Fibroblast of lung (primary cell): ENCODE results near the gene PRSS33. TPM values are rescaled to one million over a fixed set of nuclear protein-coding genes. Genes with fewer than 3 reads are reported as not detected.

Source experiments
- DNase-seq, 2 donors: peaks; one replicate each; pipeline versions ENCODE4 v3.0.0 to v3.0.0-alpha.2; 2010; ENCODE audit warnings: low read depth in 2 of 2
- H2AFZ ChIP-seq: 2 replicates; pipeline ENCODE4 v1.5.1; 2012; ENCODE audit warnings: low read length, control low read depth, inconsistent platforms
- H3K27ac ChIP-seq: 2 replicates; pipeline ENCODE4 v1.5.1; 2011; ENCODE audit warnings: low read length, control low read depth; ENCODE audit not compliant: insufficient read depth
- H3K27me3 ChIP-seq: 2 replicates; pipeline ENCODE4 v1.5.1; 2011; ENCODE audit warnings: mild to moderate bottlenecking, low read length; ENCODE audit not compliant: control insufficient read depth, insufficient read depth
- H3K36me3 ChIP-seq: 2 replicates; pipeline ENCODE4 v1.5.1; 2011; ENCODE audit warnings: low read length; ENCODE audit not compliant: control insufficient read depth, insufficient read depth
- H3K4me1 ChIP-seq: 2 replicates; pipeline ENCODE4 v1.5.1; 2011; ENCODE audit warnings: low read length; ENCODE audit not compliant: control insufficient read depth, insufficient read depth; ENCODE audit errors: extremely low read depth
- H3K4me2 ChIP-seq: 2 replicates; pipeline ENCODE4 v1.5.1; 2011; ENCODE audit warnings: low read length, control low read depth; ENCODE audit not compliant: insufficient read depth; ENCODE audit errors: extremely low read depth
- H3K4me3 ChIP-seq, 4 experiments: fragments of 200-600 bp in 1 of 4; sonication (generic) in 1 of 4; replicated peaks in 1 of 4; 2 replicates each; pipeline ENCODE4 v1.5.1; 2011 to 2016; ENCODE audit warnings: low read length in 4 of 4, low read depth in 3 of 4, mild to moderate bottlenecking in 3 of 4, control low read depth in 2 of 4, inconsistent platforms in 1 of 4, mixed read lengths in 1 of 4; ENCODE audit not compliant: insufficient read depth in 1 of 4; ENCODE audit errors: control extremely low read depth in 1 of 4
- H3K79me2 ChIP-seq: 2 replicates; pipeline ENCODE4 v1.5.1; 2012; ENCODE audit warnings: mild to moderate bottlenecking, low read length, inconsistent platforms; ENCODE audit not compliant: control insufficient read depth, insufficient read depth
- H3K9ac ChIP-seq: 2 replicates; pipeline ENCODE4 v1.5.1; 2011; ENCODE audit warnings: mild to moderate bottlenecking, low read length, control low read depth; ENCODE audit not compliant: insufficient read depth
- H3K9me3 ChIP-seq: 2 replicates; pipeline ENCODE4 v1.5.1; 2012; ENCODE audit warnings: low read depth, low read length; ENCODE audit not compliant: control insufficient read depth, insufficient read depth
- H4K20me1 ChIP-seq: 2 replicates; pipeline ENCODE4 v1.5.1; 2011; ENCODE audit warnings: low read length; ENCODE audit not compliant: control insufficient read depth, insufficient read depth; ENCODE audit errors: extremely low read depth
- CTCF ChIP-seq, 2 donors: IDR thresholded peaks in 1 of 2; conservative IDR thresholded peaks in 1 of 2; 1 replicate in 1 of 2; 2 replicates in 1 of 2; pipeline ENCODE4 v1.5.1; 2011 to 2012; ENCODE audit warnings: low read length in 2 of 2, control low read depth in 1 of 2, inconsistent platforms in 1 of 2, low read depth in 1 of 2, mild to moderate bottlenecking in 1 of 2
- EZH2 ChIP-seq: IDR thresholded peaks from 2 replicates; pipeline ENCODE4 v1.5.1; 2012; ENCODE audit warnings: low read length, control low read depth, mild to moderate bottlenecking; ENCODE audit errors: missing control alignments
- polyA plus RNA-seq, 2 donors: library from polyadenylated mRNA; depleted of rRNA in 1 of 2; stranded (reverse) in 1 of 2; unstranded in 1 of 2; fragments of >200 nt; gene quantifications; 2 replicates each; pipeline ENCODE4 v1.2.1, GENCODE V29; 2011 to 2012; ENCODE audit warnings: missing spikeins in 1 of 2
- total RNA-seq: library from RNA; depleted of rRNA; stranded (reverse); fragments of >200 nt; gene quantifications from 2 replicates; pipeline ENCODE4 v1.2.1, GENCODE V29; 2014

The PRSS33 gene
- total and polyA plus RNA-seq, 2 donors (not counting 1 experiment from before 2014, with no cell fraction given): not detected

GRCh38 chr16:2779978-2780898, 7.1 kb downstream of the PRSS33 start:
- Histone ChIP-seq H3K9me3 (no peaks in the 10 kb centered on the region), H3K27me3 (peaks cover 7% of the 10 kb centered on the region), H4K20me1 (no peaks in the 10 kb centered on the region), H3K27ac (no peak overlapping the region), H3K79me2 (peaks cover 30% of the 10 kb centered on the region), H3K36me3 (no peaks in the 10 kb centered on the region), H3K9ac (no peak overlapping the region), H3K4me1 (peaks cover 7% of the 10 kb centered on the region), H3K4me2 (no peak overlapping the region), H2AFZ (no peak overlapping the region), H3K4me3 (no peak overlapping the region)
- no peak for DNase-seq
- TF ChIP-seq CTCF (conservative IDR thresholded peaks at IDR 0.05 in 1 of 2, IDR thresholded peaks at IDR 0.05 in 1 of 2; ENCODE audit: low read depth in 1 of 2, low read length in 2 of 2) (no peak), EZH2 (no peak)

- Histone ChIP-seq H3K9me3 (no peaks in the 10 kb centered on the region), H3K4me1 (peaks cover 7% of the 10 kb centered on the region), H2AFZ (no peak overlapping the region), H3K4me3 (no peak overlapping the region), H3K36me3 (no peaks in the 10 kb centered on the region), H4K20me1 (no peaks in the 10 kb centered on the region), H3K9ac (no peak overlapping the region), H3K4me2 (no peak overlapping the region), H3K79me2 (peaks cover 34% of the 10 kb centered on the region), H3K27ac (no peak overlapping the region), H3K27me3 (peaks cover 2% of the 10 kb centered on the region)
- no peak for DNase-seq
- TF ChIP-seq CTCF (conservative IDR thresholded peaks at IDR 0.05 in 1 of 2, IDR thresholded peaks at IDR 0.05 in 1 of 2; ENCODE audit: low read depth in 1 of 2, low read length in 2 of 2): no peak
- TF ChIP-seq EZH2: no peak
These were observed 8.0 kb downstream of the PRSS33 start for GRCh38 chr16:2779151-2779920.

- DNase-seq: no peak
- no peak overlapping the region for H3K27ac ChIP-seq
- no peak overlapping the region for H2AFZ ChIP-seq
- H4K20me1 ChIP-seq: no peaks in the 10 kb centered on the region
- H3K36me3 ChIP-seq: no peaks in the 10 kb centered on the region
- H3K9me3 ChIP-seq: no peaks in the 10 kb centered on the region
- TF ChIP-seq EZH2: no peak
- TF ChIP-seq CTCF (conservative IDR thresholded peaks at IDR 0.05 in 1 of 2, IDR thresholded peaks at IDR 0.05 in 1 of 2; ENCODE audit: low read depth in 1 of 2, low read length in 2 of 2): no peak
- H3K4me1 ChIP-seq: peaks cover 7% of the 10 kb centered on the region
- no peak overlapping the region for H3K9ac ChIP-seq
- peak overlapping the region; percentile 99 for H3K4me2 ChIP-seq
- H3K27me3 ChIP-seq: no peaks in the 10 kb centered on the region
- H3K79me2 ChIP-seq: peaks cover 39% of the 10 kb centered on the region
- H3K4me3 ChIP-seq: peak overlapping the region in 3 of 4 experiments; percentile 82 to 96 (median 89)
These were observed 8.8 kb downstream of the PRSS33 start for GRCh38 chr16:2778630-2778958.
